Measurements from ENCODE around the gene AKAP11. TPM values are rescaled to one million over a fixed set of nuclear protein-coding genes. Genes with fewer than 3 reads are reported as not detected.

AKAP11 gene
- polyA plus RNA-seq, 1 donor from 2014 or later, result 20.9 TPM

DNA sequence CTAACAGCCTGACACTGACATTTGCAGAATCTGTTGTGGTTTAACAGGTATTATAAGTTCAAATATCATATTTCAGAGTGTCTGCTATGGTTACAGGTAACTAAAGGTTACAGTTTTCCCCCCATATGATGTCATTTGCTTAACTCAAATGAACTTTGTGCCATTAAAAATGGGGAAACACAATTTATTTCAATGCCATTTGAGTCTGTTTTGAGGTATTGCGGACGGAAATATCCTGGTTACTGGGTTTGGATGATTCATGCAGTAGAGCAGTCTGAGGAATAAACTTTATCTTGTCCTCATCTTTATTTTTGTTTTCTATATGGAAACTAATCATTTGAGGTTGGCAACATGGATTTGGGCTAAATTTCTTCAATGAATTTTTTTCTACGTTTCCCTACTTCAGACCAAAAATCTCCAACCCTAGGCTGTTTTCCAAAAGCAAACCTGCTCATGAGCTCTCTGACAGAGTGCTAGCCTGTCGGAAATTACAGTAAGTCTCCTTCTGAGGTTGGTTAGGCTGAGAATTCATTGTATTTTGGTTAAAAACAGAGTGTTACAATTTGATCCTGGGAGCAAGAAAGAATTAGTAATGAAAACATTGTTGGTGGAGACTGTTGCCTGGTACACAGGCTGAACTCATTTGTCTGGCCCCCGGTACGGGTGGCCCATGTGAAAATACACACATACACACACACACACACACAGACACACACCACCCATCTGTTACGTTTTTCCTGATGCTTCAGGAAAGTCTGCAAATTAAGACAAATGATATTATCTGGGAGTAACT, 66.1 kb downstream of the AKAP11 start:
- no peak overlapping the region for H3K9ac ChIP-seq (ENCODE audit: low read length)
- no peak overlapping the region for H3K4me2 ChIP-seq (ENCODE audit: low read length)
- no peak overlapping the region for H3K4me3 ChIP-seq (ENCODE audit: low read length)
- H3K9me3 ChIP-seq (ENCODE audit: low read length), result no peaks in the 10 kb centered on the region
- H3K79me2 ChIP-seq (replicated peaks; ENCODE audit: insufficient read depth, low read length), result no peaks in the 10 kb centered on the region
- H3F3A ChIP-seq (ENCODE audit: insufficient read depth, low read length, poor library complexity, severe bottlenecking), result no peaks in the 10 kb centered on the region
- H3K9me2 ChIP-seq (ENCODE audit: insufficient read depth, low read length), result no peaks in the 10 kb centered on the region
- no peaks in the 10 kb centered on the region for H4K20me1 ChIP-seq (ENCODE audit: insufficient read depth)
- no peak overlapping the region for H2AFZ ChIP-seq (ENCODE audit: low read depth, low read length)
- no peak overlapping the region for H3K27ac ChIP-seq (ENCODE audit: low read length)
- TF ChIP-seq RAD21 (conservative IDR thresholded peaks at IDR 0.05) (no peak), EP300 (conservative IDR thresholded peaks at IDR 0.05; ENCODE audit: poor library complexity, severe bottlenecking) (no peak), POLR2AphosphoS5 (IDR thresholded peaks at IDR 0.05) (no peak), MXI1 (conservative IDR thresholded peaks at IDR 0.05; ENCODE audit: poor library complexity, severe bottlenecking) (no peak)
- no peaks in the 10 kb centered on the region for H3K36me3 ChIP-seq (ENCODE audit: insufficient read depth, low read length)
- H3K27me3 ChIP-seq (ENCODE audit: insufficient read depth, low read depth, low read length), result no peaks in the 10 kb centered on the region

DNA sequence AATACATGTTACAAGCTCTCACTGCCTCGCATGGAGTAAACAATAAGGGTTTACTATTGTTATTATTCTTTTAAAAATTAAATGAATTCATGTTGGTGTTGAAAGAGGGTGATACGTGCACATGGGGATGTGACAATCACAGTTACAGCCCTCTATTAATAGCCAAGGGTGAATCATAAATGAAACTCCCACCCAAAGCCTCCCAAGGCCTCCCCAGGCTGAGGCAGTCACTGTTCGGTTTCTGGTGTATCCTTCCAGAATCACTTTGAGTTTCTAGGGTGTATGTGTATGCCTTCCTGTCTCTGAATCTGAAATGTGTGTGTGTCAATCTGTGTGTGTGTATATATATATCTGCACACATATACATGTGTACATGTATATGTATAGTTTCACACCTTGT, 73.4 kb downstream of the AKAP11 start:
- H4K20me1 ChIP-seq (ENCODE audit: insufficient read depth), result no peaks in the 10 kb centered on the region

More for the DNA sequence above, 73.4 kb downstream of the AKAP11 start:
- Histone ChIP-seq H3K36me3 (ENCODE audit: insufficient read depth, low read length) (no peaks in the 10 kb centered on the region), H3K9me3 (ENCODE audit: low read length) (no peaks in the 10 kb centered on the region), H3K79me2 (replicated peaks; ENCODE audit: insufficient read depth, low read length) (no peaks in the 10 kb centered on the region), H3K27me3 (ENCODE audit: insufficient read depth, low read depth, low read length) (no peaks in the 10 kb centered on the region), H3K9ac (ENCODE audit: low read length) (no peak overlapping the region), H3K4me2 (ENCODE audit: low read length) (no peak overlapping the region), H3K4me3 (ENCODE audit: low read length) (no peak overlapping the region), H3K27ac (ENCODE audit: low read length) (no peak overlapping the region), H2AFZ (ENCODE audit: low read depth, low read length) (no peak overlapping the region), H3F3A (ENCODE audit: insufficient read depth, low read length, poor library complexity, severe bottlenecking) (no peaks in the 10 kb centered on the region), H3K9me2 (ENCODE audit: insufficient read depth, low read length) (no peaks in the 10 kb centered on the region)
- TF ChIP-seq MXI1 (conservative IDR thresholded peaks at IDR 0.05; ENCODE audit: poor library complexity, severe bottlenecking) (no peak), EP300 (conservative IDR thresholded peaks at IDR 0.05; ENCODE audit: poor library complexity, severe bottlenecking) (no peak), TAF1 (IDR thresholded peaks at IDR 0.05; ENCODE audit: low read depth) (no peak), EZH2 (IDR thresholded peaks at IDR 0.05; ENCODE audit: borderline replicate concordance, insufficient read depth, low read length, poor library complexity, severe bottlenecking) (no peak), SMC3 (conservative IDR thresholded peaks at IDR 0.05; ENCODE audit: poor library complexity) (no peak), POLR2AphosphoS5 (IDR thresholded peaks at IDR 0.05) (no peak), RAD21 (conservative IDR thresholded peaks at IDR 0.05) (no peak)
- TF ChIP-seq, protein P1, sequence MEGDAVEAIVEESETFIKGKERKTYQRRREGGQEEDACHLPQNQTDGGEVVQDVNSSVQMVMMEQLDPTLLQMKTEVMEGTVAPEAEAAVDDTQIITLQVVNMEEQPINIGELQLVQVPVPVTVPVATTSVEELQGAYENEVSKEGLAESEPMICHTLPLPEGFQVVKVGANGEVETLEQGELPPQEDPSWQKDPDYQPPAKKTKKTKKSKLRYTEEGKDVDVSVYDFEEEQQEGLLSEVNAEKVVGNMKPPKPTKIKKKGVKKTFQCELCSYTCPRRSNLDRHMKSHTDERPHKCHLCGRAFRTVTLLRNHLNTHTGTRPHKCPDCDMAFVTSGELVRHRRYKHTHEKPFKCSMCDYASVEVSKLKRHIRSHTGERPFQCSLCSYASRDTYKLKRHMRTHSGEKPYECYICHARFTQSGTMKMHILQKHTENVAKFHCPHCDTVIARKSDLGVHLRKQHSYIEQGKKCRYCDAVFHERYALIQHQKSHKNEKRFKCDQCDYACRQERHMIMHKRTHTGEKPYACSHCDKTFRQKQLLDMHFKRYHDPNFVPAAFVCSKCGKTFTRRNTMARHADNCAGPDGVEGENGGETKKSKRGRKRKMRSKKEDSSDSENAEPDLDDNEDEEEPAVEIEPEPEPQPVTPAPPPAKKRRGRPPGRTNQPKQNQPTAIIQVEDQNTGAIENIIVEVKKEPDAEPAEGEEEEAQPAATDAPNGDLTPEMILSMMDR (IDR thresholded peaks at IDR 0.05; ENCODE audit: poor library complexity, severe bottlenecking), result no peak
- TF ChIP-seq, protein P2, sequence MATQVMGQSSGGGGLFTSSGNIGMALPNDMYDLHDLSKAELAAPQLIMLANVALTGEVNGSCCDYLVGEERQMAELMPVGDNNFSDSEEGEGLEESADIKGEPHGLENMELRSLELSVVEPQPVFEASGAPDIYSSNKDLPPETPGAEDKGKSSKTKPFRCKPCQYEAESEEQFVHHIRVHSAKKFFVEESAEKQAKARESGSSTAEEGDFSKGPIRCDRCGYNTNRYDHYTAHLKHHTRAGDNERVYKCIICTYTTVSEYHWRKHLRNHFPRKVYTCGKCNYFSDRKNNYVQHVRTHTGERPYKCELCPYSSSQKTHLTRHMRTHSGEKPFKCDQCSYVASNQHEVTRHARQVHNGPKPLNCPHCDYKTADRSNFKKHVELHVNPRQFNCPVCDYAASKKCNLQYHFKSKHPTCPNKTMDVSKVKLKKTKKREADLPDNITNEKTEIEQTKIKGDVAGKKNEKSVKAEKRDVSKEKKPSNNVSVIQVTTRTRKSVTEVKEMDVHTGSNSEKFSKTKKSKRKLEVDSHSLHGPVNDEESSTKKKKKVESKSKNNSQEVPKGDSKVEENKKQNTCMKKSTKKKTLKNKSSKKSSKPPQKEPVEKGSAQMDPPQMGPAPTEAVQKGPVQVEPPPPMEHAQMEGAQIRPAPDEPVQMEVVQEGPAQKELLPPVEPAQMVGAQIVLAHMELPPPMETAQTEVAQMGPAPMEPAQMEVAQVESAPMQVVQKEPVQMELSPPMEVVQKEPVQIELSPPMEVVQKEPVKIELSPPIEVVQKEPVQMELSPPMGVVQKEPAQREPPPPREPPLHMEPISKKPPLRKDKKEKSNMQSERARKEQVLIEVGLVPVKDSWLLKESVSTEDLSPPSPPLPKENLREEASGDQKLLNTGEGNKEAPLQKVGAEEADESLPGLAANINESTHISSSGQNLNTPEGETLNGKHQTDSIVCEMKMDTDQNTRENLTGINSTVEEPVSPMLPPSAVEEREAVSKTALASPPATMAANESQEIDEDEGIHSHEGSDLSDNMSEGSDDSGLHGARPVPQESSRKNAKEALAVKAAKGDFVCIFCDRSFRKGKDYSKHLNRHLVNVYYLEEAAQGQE (IDR thresholded peaks at IDR 0.05; ENCODE audit: borderline replicate concordance), result no peak

All from neural cell (in vitro differentiated cells).